ENCODE data around the gene GET3.
"Not testable (repeated sequence)": the region's sequence is repeated elsewhere in the genome, so short reads cannot be mapped to it uniquely, and the experiment has no call there.

The GET3 gene

GRCh38 chr19:12791345-12792050, 54.2 kb downstream of the GET3 start, which contains the start of gene JUNB:
TSS of gene JUNB (plus strand) at chr19:12791486. CDS start at chr19:12791772, 286 bp downstream.
- no peaks in the 10 kb centered on the region for H3K36me3 ChIP-seq (ENCODE audit: control insufficient read depth, insufficient read depth, low read length)
- H3K27me3 ChIP-seq (ENCODE audit: control insufficient read depth, insufficient read depth, low read length), result peaks cover 3% of the 10 kb centered on the region
- no peaks in the 10 kb centered on the region for H3K9me3 ChIP-seq (ENCODE audit: control insufficient read depth, insufficient read depth, low read length)
- H3K4me3 ChIP-seq (ENCODE audit: low read depth, low read length), result peak within 1 kb of the TSS; percentile 87
- H3K4me1 ChIP-seq (ENCODE audit: control insufficient read depth, insufficient read depth, low read length), result peaks cover 22% of the 10 kb centered on the region
- peak within 1 kb of the TSS; percentile 70 for H3K9ac ChIP-seq (ENCODE audit: low read depth, low read length)

DNA sequence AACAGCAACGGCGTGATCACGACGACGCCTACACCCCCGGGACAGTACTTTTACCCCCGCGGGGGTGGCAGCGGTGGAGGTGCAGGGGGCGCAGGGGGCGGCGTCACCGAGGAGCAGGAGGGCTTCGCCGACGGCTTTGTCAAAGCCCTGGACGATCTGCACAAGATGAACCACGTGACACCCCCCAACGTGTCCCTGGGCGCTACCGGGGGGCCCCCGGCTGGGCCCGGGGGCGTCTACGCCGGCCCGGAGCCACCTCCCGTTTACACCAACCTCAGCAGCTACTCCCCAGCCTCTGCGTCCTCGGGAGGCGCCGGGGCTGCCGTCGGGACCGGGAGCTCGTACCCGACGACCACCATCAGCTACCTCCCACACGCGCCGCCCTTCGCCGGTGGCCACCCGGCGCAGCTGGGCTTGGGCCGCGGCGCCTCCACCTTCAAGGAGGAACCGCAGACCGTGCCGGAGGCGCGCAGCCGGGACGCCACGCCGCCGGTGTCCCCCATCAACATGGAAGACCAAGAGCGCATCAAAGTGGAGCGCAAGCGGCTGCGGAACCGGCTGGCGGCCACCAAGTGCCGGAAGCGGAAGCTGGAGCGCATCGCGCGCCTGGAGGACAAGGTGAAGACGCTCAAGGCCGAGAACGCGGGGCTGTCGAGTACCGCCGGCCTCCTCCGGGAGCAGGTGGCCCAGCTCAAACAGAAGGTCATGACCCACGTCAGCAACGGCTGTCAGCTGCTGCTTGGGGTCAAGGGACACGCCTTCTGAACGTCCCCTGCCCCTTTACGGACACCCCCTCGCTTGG, 55.0 kb downstream of the GET3 start:
- H3K27me3 ChIP-seq (ENCODE audit: control insufficient read depth, insufficient read depth, low read length), result peaks cover 3% of the 10 kb centered on the region
- peaks cover 22% of the 10 kb centered on the region for H3K4me1 ChIP-seq (ENCODE audit: control insufficient read depth, insufficient read depth, low read length)
- no peaks in the 10 kb centered on the region for H3K36me3 ChIP-seq (ENCODE audit: control insufficient read depth, insufficient read depth, low read length)
- H3K4me3 ChIP-seq (ENCODE audit: low read depth, low read length), result peak overlapping the region; percentile 87
- no peaks in the 10 kb centered on the region for H3K9me3 ChIP-seq (ENCODE audit: control insufficient read depth, insufficient read depth, low read length)
- peak overlapping the region; percentile 70 for H3K9ac ChIP-seq (ENCODE audit: low read depth, low read length)

- H3K27me3 ChIP-seq (ENCODE audit: control insufficient read depth, insufficient read depth, low read length), result peaks cover 3% of the 10 kb centered on the region
- no peaks in the 10 kb centered on the region for H3K9me3 ChIP-seq (ENCODE audit: control insufficient read depth, insufficient read depth, low read length)
- H3K9ac ChIP-seq (ENCODE audit: low read depth, low read length), result peak overlapping the region; percentile 37
- no peaks in the 10 kb centered on the region for H3K36me3 ChIP-seq (ENCODE audit: control insufficient read depth, insufficient read depth, low read length)
- H3K4me3 ChIP-seq (ENCODE audit: low read depth, low read length), result peak overlapping the region; percentile 87
- peaks cover 22% of the 10 kb centered on the region for H3K4me1 ChIP-seq (ENCODE audit: control insufficient read depth, insufficient read depth, low read length)
Measured at GRCh38 chr19:12792853-12793289, 55.6 kb downstream of the GET3 start.

GRCh38 chr19:12793290-12794195, 56.2 kb downstream of the GET3 start:
- Histone ChIP-seq H3K9me3 (ENCODE audit: control insufficient read depth, insufficient read depth, low read length) (no peaks in the 10 kb centered on the region), H3K4me1 (ENCODE audit: control insufficient read depth, insufficient read depth, low read length) (peaks cover 16% of the 10 kb centered on the region), H3K9ac (ENCODE audit: low read depth, low read length) (no peak overlapping the region)

DNA sequence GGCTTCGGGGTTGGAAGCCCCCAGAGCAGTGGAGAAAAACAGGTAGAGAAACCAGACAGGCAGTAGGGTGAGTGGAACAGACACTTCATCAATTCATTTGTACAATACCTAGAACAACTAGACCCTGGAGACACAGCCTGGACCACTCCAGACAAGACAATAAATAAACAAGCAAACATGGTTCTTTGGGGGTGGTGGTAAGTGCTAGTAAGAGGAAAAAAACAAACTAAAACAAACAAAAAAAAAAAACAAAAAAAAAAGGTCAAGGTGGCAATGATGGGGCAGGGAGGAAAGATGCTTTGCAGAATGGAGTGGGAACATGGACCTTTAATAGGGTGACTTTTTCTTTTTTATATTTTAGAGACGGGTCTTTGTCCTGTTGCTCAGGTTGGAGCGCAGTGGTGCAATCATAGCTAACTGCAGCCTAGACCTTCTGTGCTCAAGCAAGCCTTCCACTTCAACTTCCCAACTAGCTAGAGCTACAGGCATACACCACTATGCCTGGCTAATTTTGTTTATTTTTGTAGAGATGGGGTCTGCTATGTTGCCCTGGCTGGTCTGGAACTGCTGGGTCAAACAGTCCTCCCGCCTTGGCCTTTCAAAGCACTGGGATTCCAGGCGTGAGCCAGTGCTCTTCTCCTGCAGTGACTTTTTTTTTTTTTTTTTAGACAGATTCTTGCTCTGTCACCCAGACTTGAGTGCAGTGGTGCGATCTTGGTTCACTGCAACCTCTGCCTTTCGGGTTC, 57.1 kb downstream of the GET3 start:
- Histone ChIP-seq H3K4me1 (ENCODE audit: control insufficient read depth, insufficient read depth, low read length) (peaks cover 16% of the 10 kb centered on the region), H3K36me3 (ENCODE audit: control insufficient read depth, insufficient read depth, low read length) (peaks cover 2% of the 10 kb centered on the region), H3K9me3 (ENCODE audit: control insufficient read depth, insufficient read depth, low read length) (no peaks in the 10 kb centered on the region), H3K9ac (ENCODE audit: low read depth, low read length) (no peak overlapping the region), H3K4me3 (ENCODE audit: low read depth, low read length) (peak overlapping the region; percentile 49), H3K27me3 (ENCODE audit: control insufficient read depth, insufficient read depth, low read length) (peaks cover 3% of the 10 kb centered on the region)

More at GRCh38 chr19:12793290-12794195, 56.2 kb downstream of the GET3 start:
- Histone ChIP-seq H3K27me3 (ENCODE audit: control insufficient read depth, insufficient read depth, low read length) (peaks cover 3% of the 10 kb centered on the region), H3K4me3 (ENCODE audit: low read depth, low read length) (peak overlapping the region; percentile 87), H3K36me3 (ENCODE audit: control insufficient read depth, insufficient read depth, low read length) (no peaks in the 10 kb centered on the region)

DNA sequence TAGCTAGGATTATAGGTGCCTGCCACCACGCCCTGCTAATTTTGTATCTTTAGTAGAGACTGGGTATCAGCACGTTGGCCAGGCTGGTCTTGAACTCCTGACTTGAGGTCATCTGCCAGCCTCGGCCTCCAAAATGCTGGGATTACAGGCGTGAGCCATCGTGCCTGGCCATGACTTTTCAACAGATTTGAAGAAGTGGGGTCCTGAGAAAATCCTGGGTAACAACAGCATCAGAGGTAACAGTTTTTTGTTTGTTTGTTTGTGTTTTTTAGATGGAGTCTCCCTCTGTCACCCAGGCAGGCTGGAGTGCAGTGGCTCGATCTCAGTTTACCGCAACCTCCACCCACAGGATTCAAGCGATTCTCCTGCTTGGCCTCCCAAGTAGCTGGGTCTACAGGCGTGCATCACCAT, 57.7 kb downstream of the GET3 start:
- Histone ChIP-seq H3K9me3 (ENCODE audit: control insufficient read depth, insufficient read depth, low read length) (no peaks in the 10 kb centered on the region), H3K9ac (ENCODE audit: low read depth, low read length) (no peak overlapping the region), H3K27me3 (ENCODE audit: control insufficient read depth, insufficient read depth, low read length) (peaks cover 3% of the 10 kb centered on the region), H3K4me1 (ENCODE audit: control insufficient read depth, insufficient read depth, low read length) (peaks cover 16% of the 10 kb centered on the region), H3K36me3 (ENCODE audit: control insufficient read depth, insufficient read depth, low read length) (peaks cover 8% of the 10 kb centered on the region), H3K4me3 (ENCODE audit: low read depth, low read length) (no peak overlapping the region)

- Histone ChIP-seq H3K27me3 (ENCODE audit: control insufficient read depth, insufficient read depth, low read length) (no peaks in the 10 kb centered on the region), H3K4me3 (ENCODE audit: low read depth, low read length) (peak overlapping the region; percentile 28), H3K4me1 (ENCODE audit: control insufficient read depth, insufficient read depth, low read length) (peaks cover 15% of the 10 kb centered on the region), H3K9me3 (ENCODE audit: control insufficient read depth, insufficient read depth, low read length) (no peaks in the 10 kb centered on the region), H3K9ac (ENCODE audit: low read depth, low read length) (no peak overlapping the region), H3K36me3 (ENCODE audit: control insufficient read depth, insufficient read depth, low read length) (peaks cover 17% of the 10 kb centered on the region)
Measured at GRCh38 chr19:12796146-12797071, 59.1 kb downstream of the GET3 start.

- Histone ChIP-seq H3K36me3 (ENCODE audit: control insufficient read depth, insufficient read depth, low read length) (peaks cover 17% of the 10 kb centered on the region), H3K9me3 (ENCODE audit: control insufficient read depth, insufficient read depth, low read length) (no peaks in the 10 kb centered on the region), H3K27me3 (ENCODE audit: control insufficient read depth, insufficient read depth, low read length) (peaks cover under 1% of the 10 kb centered on the region), H3K9ac (ENCODE audit: low read depth, low read length) (no peak overlapping the region), H3K4me1 (ENCODE audit: control insufficient read depth, insufficient read depth, low read length) (peaks cover 15% of the 10 kb centered on the region), H3K4me3 (ENCODE audit: low read depth, low read length) (no peak overlapping the region)
Measured at GRCh38 chr19:12797141-12797587, 59.9 kb downstream of the GET3 start.

GRCh38 chr19:12797607-12798006, 60.3 kb downstream of the GET3 start:
- Histone ChIP-seq H3K4me1 (ENCODE audit: control insufficient read depth, insufficient read depth, low read length) (peaks cover 18% of the 10 kb centered on the region), H3K36me3 (ENCODE audit: control insufficient read depth, insufficient read depth, low read length) (peaks cover 17% of the 10 kb centered on the region)
- H3K4me3 ChIP-seq (ENCODE audit: low read depth, low read length); H3K27me3 ChIP-seq (ENCODE audit: control insufficient read depth, insufficient read depth, low read length); H3K9ac ChIP-seq (ENCODE audit: low read depth, low read length); H3K9me3 ChIP-seq (ENCODE audit: control insufficient read depth, insufficient read depth, low read length): not testable (repeated sequence)

Measured in iPS-15b (cell line).